MCF 10A (cell line): ENCODE measurements around the gene ASB2. TPM values are rescaled to one million over a fixed set of nuclear protein-coding genes. Genes with fewer than 3 reads are reported as not detected.
A peak's percentile ranks its signal among the peaks of the same experiment; 100 is the strongest.

Source experiments
- Bru-seq: library from RNA; stranded (reverse); fragments of 400-500 nt; gene quantifications from one replicate; lab custom pipeline; 2021; lab: Mats Ljungman, UMichigan
- BruChase-seq, 2 experiments: library from RNA; stranded (reverse); fragments of 400-500 nt; gene quantifications; one replicate each; lab custom pipeline; 2021; lab: Mats Ljungman, UMichigan
- BruUV-seq: library from RNA; stranded (reverse); fragments of 400-500 nt; replicated peaks from 2 replicates; lab custom pipeline; 2021; lab: Mats Ljungman, UMichigan
- CTCF ChIA-PET: fragments of 300-600 bp; sonication (Branson Sonifier 250); formaldehyde crosslinking; extraction: SDS; loops from one replicate; lab custom pipeline; 2021; ENCODE audit warnings: antibody characterized with exemption, inconsistent platforms; lab: Yijun Ruan, JAX
- POLR2A ChIA-PET: fragments of 300-600, 350-650 bp; sonication (Branson Sonifier 250); formaldehyde crosslinking; extraction: SDS; loops from one replicate; lab custom pipeline; 2020; ENCODE audit warnings: antibody characterized with exemption, inconsistent platforms; lab: Yijun Ruan, JAX
- DNase-seq: peaks from one replicate; pipeline ENCODE4 v3.0.0-alpha.2; 2018; ENCODE audit not compliant: unreplicated experiment
- H3K27ac Mint-ChIP-seq: one replicate; pipeline ENCODE4 v1.8.0; 2022; ENCODE audit warnings: mild to moderate bottlenecking, low read depth, mixed read lengths; ENCODE audit not compliant: unreplicated experiment
- H3K27me3 Mint-ChIP-seq: one replicate; pipeline ENCODE4 v1.8.0; 2022; ENCODE audit warnings: mixed read lengths; ENCODE audit not compliant: insufficient read depth, unreplicated experiment
- H3K36me3 Mint-ChIP-seq: one replicate; pipeline ENCODE4 v1.8.0; 2022; ENCODE audit warnings: mild to moderate bottlenecking, moderate library complexity, mixed read lengths; ENCODE audit not compliant: insufficient read depth, unreplicated experiment
- H3K4me1 Mint-ChIP-seq: one replicate; pipeline ENCODE4 v1.8.0; 2022; ENCODE audit warnings: mixed read lengths; ENCODE audit not compliant: insufficient read depth, unreplicated experiment
- H3K4me3 Mint-ChIP-seq: one replicate; pipeline ENCODE4 v1.8.0; 2022; ENCODE audit warnings: mild to moderate bottlenecking, moderate library complexity, mixed read lengths; ENCODE audit not compliant: unreplicated experiment
- H3K9me3 Mint-ChIP-seq: one replicate; pipeline ENCODE4 v1.8.0; 2022; ENCODE audit warnings: mixed read lengths; ENCODE audit not compliant: unreplicated experiment
- CTCF ChIP-seq: fragments of 200-600 bp; IDR thresholded peaks from one replicate; pipeline ENCODE4 v1.8.0; 2022; ENCODE audit warnings: antibody characterized with exemption, mild to moderate bottlenecking; ENCODE audit not compliant: unreplicated experiment
- intact Hi-C: fragments of 100-400 bp; cut with micrococcal nuclease; formaldehyde crosslinking; loops from 2 replicates; pipeline ENCODE4 v1.14.1; 2022
- long read RNA-seq: library from polyadenylated mRNA; stranded (forward); transcript quantifications from one replicate; pipeline ENCODE4 v2.0.0, GENCODE V29; 2022
- total RNA-seq: library from RNA; stranded (reverse); gene quantifications from 2 replicates; pipeline ENCODE4 v1.2.3, GENCODE V29; 2022

Gene ASB2
- total RNA-seq (not detected in 2 replicates), Bru-seq, nascent RNA (not detected), BruChase-seq, experiment 1, labeled RNA remaining after a 6-hour chase (percentile 6 among the genes with signal in this experiment), BruChase-seq, experiment 2, labeled RNA remaining after a 2-hour chase (not detected)
- long read RNA-seq: 0 reads

- Mint-ChIP-seq H3K4me1 (no peaks in the 10 kb centered on the region), H3K27me3 (peaks cover 23% of the 10 kb centered on the region), H3K27ac (no peak within 1 kb of the TSS), H3K4me3 (no peak within 1 kb of the TSS), H3K9me3 (no peaks in the 10 kb centered on the region), H3K36me3 (no peaks in the 10 kb centered on the region)
- no TSS peak for BruUV-seq
- ChIA-PET CTCF (no interaction called here), POLR2A (interaction anchor here (0.9 kb wide), 1 partner anchor 14 kb away, joined by 7 read pairs; no protein-coding TSS in a partner anchor)
- intact Hi-C loops: no loop called here
- TF ChIP-seq CTCF: no peak
- no peak for DNase-seq
Measured at GRCh38 chr14:93976477-93977057, at the start of gene ASB2. ASB2 (minus strand) TSS chr14:93976570; CDS start chr14:93964539, 12,031 bp downstream.

GRCh38 chr14:94025720-94026119 lies 49.4 kb upstream of the ASB2 start:
- POLR2A ChIA-PET: interaction anchor here (0.6 to 1.8 kb wide), 6 partner anchors 11 to 120 kb away, joined by 3 to 6 read pairs (median 4); partner anchors contain the start of genes DDX24 and IFI27L1
- peaks cover 18% of the 10 kb centered on the region for H3K4me1 Mint-ChIP-seq

GRCh38 chr14:94024549-94024948 lies 48.2 kb upstream of the ASB2 start:
- Mint-ChIP-seq H3K9me3 (no peaks in the 10 kb centered on the region), H3K27ac (no peak overlapping the region), H3K36me3 (no peaks in the 10 kb centered on the region), H3K27me3 (no peaks in the 10 kb centered on the region), H3K4me1 (peaks cover 18% of the 10 kb centered on the region), H3K4me3 (no peak overlapping the region)
- intact Hi-C loops: no loop called here
- CTCF ChIA-PET: interaction anchor here (0.6 to 2.4 kb wide), 2 partner anchors 11 to 156 kb away, joined by 4 to 17 read pairs; no protein-coding TSS in a partner anchor
- BruUV-seq: no TSS peak
- TF ChIP-seq CTCF: no peak
- POLR2A ChIA-PET: no interaction called here
- DNase-seq: no peak

More at GRCh38 chr14:94025720-94026119, 49.4 kb upstream of the ASB2 start:
- H3K9me3 Mint-ChIP-seq: no peaks in the 10 kb centered on the region
- TF ChIP-seq CTCF: no peak
- intact Hi-C loops: no loop called here
- no TSS peak for BruUV-seq
- no peak for DNase-seq
- H3K4me3 Mint-ChIP-seq: peak overlapping the region; percentile 52
- no peaks in the 10 kb centered on the region for H3K27me3 Mint-ChIP-seq
- CTCF ChIA-PET: interaction anchor here (0.7 to 2.4 kb wide), 2 partner anchors 10 to 352 kb away, joined by 3 to 17 read pairs; no protein-coding TSS in a partner anchor
- H3K36me3 Mint-ChIP-seq: no peaks in the 10 kb centered on the region
- H3K27ac Mint-ChIP-seq: no peak overlapping the region
